ENCODE results near the gene SCAF11.
"Not testable (repeated sequence)": the region's sequence is repeated elsewhere in the genome, so short reads cannot be mapped to it uniquely, and the experiment has no call there.

The SCAF11 gene, protein sequence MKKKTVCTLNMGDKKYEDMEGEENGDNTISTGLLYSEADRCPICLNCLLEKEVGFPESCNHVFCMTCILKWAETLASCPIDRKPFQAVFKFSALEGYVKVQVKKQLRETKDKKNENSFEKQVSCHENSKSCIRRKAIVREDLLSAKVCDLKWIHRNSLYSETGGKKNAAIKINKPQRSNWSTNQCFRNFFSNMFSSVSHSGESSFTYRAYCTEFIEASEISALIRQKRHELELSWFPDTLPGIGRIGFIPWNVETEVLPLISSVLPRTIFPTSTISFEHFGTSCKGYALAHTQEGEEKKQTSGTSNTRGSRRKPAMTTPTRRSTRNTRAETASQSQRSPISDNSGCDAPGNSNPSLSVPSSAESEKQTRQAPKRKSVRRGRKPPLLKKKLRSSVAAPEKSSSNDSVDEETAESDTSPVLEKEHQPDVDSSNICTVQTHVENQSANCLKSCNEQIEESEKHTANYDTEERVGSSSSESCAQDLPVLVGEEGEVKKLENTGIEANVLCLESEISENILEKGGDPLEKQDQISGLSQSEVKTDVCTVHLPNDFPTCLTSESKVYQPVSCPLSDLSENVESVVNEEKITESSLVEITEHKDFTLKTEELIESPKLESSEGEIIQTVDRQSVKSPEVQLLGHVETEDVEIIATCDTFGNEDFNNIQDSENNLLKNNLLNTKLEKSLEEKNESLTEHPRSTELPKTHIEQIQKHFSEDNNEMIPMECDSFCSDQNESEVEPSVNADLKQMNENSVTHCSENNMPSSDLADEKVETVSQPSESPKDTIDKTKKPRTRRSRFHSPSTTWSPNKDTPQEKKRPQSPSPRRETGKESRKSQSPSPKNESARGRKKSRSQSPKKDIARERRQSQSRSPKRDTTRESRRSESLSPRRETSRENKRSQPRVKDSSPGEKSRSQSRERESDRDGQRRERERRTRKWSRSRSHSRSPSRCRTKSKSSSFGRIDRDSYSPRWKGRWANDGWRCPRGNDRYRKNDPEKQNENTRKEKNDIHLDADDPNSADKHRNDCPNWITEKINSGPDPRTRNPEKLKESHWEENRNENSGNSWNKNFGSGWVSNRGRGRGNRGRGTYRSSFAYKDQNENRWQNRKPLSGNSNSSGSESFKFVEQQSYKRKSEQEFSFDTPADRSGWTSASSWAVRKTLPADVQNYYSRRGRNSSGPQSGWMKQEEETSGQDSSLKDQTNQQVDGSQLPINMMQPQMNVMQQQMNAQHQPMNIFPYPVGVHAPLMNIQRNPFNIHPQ (N-terminal part only)
- 235 to 401 (median 372) reads per million in 4 experiments for total RNA-seq

DNA sequence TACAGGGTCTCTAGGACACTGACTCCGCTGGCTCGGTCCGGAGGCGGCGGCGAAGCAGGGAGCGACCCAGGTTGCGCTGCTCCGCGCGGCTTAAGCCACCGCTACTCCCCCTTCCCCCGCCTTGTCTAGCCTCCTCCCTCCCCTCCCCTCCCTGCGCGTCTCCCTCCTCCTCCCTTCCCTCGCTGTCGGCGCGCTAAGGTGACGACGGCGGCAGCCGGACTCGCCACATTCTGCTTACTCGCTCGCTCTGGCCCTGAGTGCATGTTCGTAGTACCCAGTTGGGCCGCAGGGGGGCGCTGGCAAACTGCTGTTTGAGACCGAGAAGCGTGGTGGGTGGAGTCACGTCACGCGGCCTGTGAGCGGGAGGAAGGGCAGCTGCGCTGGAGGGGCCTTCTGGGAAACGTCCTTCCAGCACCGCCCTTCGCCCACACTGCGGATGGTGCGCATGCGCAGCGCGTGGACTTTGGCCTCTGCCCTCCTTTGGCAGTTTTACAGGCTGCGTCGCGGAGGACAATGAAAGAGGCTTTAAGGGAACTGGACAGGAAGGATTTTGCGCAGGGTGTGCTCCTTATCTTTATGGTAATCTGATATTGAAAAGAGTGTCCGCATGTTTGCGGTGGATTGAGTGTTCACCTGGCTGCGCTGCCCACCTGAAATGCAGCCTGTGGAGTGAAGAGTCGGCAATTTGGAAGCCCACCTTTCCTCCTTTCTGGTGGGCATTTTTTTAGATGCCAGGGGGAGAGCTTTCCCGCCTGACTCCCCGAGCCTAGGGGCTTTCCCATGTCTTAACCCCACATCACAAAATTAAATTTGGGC lies at the start of gene SCAF11:
TSS of gene SCAF11 (minus strand) at position 107 of the 816 bp plus-strand sequence. CDS start 26,407 bp downstream, outside the sequence.
- peak; percentile 100 for DNase-seq

DNA sequence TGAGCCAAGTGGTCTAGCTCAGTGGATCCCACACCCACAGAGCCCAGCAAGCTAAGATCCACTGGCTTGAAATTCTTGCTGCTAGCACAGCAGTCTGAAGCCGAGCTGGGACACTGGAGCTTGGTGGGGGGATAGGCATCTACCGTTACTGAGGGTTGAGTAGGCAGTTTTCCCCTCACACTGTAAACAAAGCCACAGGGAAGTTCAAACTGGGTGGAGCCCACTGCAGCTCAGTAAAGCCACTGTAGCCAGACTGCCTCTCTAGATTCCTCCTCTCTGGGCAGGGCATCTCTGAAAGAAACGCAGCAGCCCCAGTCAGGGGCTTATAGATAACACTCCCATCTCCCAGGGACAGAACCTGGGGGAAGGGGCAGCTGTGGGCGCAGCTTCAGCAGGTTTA lies 46.7 kb upstream of the SCAF11 start:
- not testable (repeated sequence) for DNase-seq

DNA sequence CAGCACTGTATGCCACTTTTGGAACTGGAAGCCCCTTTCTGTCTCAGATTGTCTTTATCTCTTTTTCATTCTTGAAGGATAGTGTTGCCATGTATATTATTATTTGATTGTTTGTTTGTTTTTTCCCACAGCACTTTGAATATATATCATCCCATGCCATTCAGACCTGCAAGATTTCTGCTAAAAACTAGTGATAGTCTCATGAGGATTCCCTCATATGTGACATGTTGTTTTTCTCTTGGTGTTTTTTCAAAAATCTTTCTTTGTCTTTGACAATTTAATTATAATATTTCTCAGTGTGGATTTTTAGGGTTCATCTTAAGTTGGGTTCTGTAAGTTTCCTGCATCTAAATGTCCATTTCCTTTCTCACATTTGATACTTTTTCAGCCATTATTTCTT lies 36.8 kb upstream of the SCAF11 start:
- DNase-seq, result no peak

DNA sequence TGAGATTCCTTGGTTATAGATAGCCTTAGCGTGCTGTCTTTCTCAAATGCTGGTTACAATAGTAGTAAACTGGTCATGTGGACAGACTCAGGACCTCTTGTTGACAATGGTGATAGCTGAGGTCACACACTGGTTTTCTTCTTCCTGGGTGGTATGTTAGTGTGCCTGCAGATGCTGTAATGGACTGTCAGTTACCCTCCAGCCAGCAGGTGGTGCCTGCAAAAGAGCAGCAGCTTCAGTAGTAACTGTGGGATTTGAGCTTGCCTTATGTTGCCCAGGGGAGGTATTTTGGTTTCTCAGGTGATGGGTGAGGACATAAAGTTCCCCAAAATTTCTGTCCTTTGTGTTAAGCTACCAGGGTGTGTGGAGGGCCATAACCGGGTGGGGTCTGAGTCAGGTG lies 33.7 kb upstream of the SCAF11 start:
- no peak for DNase-seq

DNA sequence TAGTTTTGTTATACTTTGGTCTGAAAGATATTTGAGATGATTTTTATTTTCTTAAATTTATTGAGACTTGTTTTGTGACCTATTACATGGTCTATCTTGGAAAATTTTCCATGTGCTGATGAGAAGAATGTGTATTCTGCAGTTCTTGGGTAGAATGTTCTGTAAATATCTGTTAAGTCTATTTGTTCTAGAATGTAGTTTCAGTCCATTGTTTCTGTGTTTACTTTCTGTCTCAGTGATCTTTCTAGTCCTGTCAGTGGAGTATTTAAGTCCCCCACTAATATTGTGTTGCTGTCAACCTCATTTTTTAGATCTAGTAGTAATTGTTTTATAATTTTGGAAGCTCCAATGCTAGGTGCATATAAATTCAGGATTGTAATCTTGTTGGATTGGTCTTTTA lies 30.4 kb upstream of the SCAF11 start:
- no peak for DNase-seq

DNA sequence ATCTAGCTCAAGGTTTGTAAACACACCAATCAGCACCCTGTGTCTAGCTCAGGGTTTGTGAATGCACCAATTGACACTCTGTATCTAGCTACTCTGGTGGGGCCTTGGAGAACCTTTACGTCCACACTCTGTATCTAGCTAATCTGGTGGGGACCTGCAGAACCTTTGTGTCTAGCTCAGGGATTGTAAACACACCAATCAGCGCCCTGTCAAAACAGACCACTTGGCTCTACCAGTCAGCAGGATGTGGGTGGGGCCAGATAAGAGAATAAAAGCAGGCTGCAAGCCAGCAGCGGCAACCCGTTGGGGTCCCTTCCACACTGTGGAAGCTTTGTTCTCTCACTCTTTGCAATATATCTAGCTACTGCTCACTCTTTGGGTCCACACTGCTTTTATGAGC lies 28.3 kb upstream of the SCAF11 start:
- DNase-seq, result not testable (repeated sequence)

DNA sequence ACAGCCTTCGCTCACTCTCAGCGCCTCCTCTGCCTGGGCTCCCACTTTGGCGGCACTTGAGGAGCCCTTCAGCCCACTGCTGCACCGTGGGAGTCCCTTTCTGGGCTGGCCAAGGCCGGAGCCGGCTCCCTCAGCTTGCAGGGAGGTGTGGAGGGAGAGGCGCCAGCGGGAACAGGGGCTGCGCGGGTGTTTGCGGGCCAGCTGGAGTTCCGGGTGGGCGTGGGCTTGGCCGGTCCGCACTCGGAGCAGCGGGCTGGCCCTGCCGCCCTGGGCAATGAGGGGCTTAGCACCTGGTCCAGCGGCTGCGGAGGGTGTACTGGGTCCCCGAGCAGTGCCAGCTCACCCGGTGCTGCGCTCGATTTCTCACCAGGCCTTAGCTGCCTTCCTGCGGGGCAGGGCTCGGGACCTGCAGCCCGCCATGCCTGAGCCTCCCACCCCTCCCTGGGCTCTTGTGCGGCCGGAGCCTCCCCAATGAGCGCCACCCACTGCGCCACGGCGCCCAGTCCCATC lies 27.5 kb upstream of the SCAF11 start:
- not testable (repeated sequence) for DNase-seq

DNA sequence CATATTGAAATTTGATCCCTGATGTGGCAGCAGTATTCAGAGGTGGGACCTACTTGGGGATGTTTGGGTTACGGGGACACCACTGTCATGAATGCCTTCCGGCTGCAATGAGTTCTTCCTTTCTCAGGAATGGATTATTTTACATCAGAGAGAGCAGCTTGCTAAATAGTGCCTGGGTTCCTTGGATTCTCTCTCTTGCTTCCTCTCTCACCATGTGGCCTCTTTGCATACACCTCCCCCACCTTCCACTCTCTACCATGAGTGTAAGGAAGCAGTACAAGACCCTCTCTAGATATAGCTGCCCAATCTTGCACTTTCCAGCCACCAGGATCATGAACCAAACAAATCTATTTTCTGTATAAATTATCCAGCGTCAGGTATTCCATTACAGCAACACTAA lies 15.4 kb upstream of the SCAF11 start:
- no peak for DNase-seq

DNA sequence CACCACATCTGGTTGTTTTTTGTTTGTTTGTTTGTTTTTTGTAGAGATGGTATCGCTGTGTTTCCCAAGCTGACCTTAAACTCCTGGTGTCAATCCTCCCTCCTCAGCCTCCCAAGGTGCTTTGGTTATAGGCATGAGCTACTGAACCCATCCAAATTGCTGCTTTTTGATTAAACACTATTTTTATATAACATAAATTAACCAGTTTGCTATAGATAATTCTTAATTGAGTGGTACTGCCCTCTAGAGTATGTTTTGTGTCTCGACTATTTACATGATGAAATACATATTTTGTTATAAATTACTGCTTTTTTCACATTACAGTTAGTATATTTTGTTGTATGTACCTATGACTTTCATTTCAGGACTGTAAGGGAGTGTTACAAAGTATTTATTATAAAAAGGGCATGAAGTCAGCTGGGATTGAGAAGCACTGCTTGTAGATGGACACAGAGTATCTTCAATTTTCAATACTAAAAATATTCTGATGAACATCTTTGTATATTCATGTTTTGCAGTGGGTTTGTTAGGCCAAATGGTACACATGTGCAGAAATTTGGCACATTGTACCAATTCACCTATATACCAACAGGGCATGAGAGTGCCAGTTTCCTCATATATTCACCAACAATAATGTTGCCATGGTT lies 14.9 kb upstream of the SCAF11 start:
- DNase-seq, result no peak

DNA sequence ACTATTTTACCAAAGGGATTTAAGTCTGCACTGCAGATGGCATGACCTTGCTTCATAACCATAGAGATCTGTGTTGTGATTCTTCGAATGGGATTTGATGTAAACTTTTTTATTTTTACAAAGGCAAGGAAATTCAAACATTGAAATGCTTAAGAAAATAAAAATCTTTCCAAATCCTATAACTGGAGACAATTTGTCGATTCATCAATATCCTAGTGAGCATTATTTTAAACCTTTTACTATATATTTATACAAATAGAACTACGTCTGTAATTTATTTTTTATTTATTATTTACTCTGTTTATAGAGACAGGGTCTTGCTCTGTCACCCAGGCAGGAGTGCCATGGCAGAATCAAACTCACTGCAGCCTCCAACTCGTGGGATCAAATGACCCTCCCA lies 14.3 kb upstream of the SCAF11 start:
- no peak for DNase-seq

DNA sequence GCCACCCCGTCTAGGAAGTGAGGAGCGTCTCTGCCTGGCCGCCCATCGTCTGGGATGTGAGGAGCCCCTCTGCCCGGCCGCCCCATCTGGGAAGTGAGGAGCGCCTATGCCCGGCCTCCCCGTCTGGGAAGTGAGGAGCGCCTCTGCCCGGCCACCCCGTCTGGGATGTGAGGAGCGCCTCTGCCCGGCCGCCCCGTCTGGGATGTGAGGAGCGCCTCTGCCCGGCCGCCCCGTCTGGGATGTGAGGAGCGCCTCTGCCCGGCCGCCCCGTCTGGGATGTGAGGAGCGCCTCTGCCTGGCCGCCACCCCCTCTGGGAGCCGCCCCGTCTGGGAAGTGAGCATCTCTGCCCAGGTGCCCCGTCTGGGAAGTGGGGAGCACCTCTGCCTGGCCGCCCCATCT lies 9.7 kb upstream of the SCAF11 start:
- DNase-seq, result not testable (repeated sequence)

DNA sequence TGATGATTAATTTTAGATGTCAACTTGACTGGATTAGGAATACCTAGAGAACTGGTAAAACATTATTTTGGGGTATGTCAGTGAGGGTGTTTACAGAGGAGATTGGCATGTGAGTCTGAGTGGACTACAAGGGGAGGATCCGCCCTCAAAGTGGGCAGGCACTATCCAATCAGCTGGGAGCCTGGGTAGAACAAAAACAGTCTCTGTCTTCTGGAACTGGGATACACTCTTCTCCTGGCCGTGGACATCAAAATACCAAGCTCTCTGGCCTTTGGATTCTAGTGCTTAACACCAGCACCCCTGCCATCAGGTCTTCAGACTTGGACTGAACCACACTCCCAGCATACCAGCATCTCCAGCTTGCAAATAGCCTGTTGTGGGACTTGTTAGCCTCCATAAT lies 4.4 kb upstream of the SCAF11 start:
- no peak for DNase-seq

DNA sequence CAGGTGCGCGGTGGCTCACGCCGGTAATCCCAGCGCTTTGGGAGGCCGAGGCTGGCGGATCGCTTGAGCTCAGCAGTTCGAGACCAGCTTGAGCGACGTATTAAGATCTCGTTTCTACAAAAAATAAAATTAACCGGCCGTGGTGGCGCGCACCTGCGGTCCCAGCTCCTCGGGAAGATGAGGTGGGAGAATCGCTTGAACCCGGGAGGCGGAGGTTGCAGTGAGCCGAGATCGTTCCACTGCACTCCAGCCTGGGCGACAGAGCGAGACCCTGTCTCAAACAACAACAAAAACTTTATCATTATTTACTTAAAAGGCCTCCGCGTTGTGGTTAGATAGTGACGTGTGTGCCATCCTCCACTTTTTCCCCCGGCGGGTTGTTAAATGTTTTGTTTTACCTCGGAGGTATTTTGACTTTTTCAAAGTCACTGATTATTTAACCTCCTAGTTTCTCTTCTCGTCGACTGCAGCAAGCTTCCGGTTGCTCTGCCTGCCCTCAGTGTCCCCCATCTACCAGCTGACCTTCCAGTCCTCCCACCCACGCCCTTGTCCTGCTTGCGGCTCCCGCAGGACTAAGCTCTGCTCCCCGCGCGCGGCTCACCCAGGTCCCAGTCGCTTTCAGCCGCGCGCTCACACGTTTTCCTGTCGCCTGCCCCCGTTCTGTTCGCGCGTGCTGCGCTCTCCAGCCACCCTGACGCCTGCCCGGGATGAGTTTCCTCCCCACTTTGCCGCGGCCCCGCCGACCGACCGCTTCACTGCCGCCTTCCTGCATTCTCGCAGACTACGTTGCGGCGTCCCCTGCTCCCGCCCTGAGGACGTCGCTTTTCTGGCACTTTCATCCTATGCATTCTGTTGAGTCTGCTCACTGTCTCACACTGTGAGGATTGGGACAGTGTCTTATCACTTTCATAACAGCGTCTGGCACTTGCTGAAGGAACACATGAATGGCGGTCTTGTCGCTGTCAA lies 1.2 kb upstream of the SCAF11 start:
- peak; percentile 51 for DNase-seq

DNA sequence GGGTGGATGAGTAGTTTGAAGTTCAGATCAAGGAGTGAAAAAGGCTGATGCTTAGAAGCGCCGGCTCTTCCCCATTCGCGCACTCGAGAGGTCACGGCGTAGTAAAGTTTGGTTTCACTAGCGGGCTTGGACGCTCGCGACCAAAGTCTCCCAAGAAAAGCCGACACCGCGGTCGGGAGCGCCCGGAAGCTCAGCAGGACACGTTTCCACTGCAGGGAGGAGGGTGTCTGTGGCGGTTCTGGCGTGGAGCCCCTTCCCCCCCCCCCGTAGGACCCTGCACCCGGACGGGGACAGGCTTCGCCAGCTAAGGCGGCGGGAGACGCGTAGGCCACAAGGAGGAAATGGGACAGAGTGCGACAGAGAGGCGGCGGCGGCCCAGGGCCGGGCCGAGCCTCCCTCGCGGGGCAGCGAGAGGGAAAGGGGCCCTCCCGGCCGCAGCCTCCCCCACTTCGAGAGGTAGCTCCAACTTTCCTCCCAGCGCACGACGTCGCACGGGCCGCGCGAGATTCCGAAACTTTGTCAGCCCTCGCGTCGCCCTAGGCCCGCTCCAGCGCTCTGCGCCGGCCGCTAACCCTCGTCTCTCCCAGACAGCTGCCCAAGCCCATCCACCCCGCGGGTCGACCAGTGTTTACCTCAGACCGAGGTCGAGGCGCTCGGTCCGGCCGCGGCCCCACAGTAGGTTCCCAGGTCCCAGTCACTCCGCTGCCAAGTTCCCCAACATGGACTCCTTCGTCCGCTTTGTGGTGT lies 480 bp downstream of the SCAF11 start:
- DNase-seq, result peak; percentile 43

DNA sequence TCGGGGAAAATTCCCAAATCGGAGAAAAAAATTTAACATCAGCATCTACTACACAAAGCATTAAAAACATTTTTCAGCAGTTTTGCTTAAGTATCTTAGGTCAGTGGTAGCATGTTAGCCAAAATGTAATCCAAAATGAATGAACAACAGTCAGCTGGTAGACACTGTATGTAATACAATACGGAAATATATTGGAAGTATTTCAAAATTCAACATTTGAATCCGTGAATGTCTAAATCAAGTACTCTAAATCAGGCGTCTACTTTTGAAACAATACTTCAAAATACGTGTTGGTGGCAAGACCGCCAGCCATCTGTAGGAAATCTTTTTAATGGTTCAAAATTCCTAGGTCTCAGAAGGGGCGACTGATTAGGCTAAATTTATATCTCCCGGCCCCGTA lies 1.1 kb downstream of the SCAF11 start:
- no peak for DNase-seq

DNA sequence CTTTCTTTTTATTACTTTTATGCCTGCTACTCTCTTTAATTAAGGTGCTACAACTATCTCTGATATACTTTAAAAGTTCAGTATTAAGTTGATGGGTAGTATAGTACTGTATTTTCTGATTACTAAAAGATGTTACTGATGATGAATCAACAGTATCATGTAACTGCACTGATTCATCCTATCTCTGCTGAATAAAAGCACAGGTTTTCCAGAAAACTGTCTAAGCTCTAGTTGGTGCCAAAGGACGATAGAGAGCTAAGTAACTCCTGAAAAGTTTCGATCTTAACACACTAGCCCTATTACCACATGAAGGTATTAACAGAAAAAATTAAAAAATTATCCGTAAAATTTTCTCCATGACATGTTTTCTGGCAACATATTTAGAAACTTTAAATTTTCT lies 2.1 kb downstream of the SCAF11 start:
- DNase-seq, result no peak

DNA sequence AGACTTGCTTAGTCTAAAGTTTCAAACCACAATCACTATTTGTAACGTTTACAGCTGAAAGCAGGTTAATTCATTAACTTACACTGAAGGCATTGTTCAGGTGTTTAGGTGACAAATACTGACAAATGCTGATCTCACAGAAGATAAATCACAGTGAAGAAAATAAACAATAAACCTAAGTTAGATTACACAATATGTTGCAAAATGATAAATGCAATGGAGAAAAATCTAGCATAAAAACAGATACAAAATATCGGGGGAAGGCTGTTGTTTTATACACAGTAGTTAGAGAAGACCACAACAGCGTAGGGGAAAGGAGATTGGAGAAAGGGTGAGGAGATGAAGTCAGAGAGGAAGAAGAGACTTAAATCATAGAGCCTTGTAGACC lies 3.0 kb downstream of the SCAF11 start:
- no peak for DNase-seq

DNA sequence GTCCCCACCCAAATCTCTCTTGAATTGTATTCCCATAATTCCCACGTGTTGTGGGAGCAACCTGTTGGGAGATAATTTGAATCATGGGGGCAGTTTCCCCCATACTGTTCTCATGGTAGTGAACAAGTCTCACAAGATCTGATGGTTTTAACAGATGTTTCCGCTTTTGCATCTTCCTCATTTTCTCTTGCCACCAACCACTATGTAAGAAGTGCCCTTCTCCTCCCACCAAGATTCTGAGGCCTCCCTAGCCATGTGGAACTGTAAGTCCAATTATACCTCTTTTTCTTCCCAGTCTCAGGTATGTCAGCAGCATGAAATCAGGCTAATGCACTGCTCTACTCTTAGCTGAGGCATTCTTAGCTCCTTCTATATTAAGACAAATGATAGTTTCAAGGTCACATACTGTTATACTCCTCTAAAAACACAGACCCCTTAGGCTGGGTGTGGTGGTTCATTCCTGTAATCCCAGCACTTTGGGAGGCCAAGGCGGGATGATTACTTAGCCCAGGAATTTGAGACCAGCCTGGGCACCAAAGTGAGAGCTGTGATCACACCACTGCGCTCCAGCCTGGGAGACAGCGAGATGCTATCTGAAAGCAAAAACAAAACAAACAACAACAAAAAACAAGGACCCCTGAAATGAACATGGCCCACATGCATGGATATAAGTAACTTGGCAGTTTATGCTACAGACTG lies 3.6 kb downstream of the SCAF11 start:
- DNase-seq, result no peak

All from effector CD8-positive, alpha-beta T cell (primary cell).